ENCODE results near the gene ANKDD1A. TPM values are rescaled to one million over a fixed set of nuclear protein-coding genes. Genes with fewer than 3 reads are reported as not detected.

The ANKDD1A gene
- total RNA-seq, 1 donor from 2014 or later = 4.6 TPM

DNA sequence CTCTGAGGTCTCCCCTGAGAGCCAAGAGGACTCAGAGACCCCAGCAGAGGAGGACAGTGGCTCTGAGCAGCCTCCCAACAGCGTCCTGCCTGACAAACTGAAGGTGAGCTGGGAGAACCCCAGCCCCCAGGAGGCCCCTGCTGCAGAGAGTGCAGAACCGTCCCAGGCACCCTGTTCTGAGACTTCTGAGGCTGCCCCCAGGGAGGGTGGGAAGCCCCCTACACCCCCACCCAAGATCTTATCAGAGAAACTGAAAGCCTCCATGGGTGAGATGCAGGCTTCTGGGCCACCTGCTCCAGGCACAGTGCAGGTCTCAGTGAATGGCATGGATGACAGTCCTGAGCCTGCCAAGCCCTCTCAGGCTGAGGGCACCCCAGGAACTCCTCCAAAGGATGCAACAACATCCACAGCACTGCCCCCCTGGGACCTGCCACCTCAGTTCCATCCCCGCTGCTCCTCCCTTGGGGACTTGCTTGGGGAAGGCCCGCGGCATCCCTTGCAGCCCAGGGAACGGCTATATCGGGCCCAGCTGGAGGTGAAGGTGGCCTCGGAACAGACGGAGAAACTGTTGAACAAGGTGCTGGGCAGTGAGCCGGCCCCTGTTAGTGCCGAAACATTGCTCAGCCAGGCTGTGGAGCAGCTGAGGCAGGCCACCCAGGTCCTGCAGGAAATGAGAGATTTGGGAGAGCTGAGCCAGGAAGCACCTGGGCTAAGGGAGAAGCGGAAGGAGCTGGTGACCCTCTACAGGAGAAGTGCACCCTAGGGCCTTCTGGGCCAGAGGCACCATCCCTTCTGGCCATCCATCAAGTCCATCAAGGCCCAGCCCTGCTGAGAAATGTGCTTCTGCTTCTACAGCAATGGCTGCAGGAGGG lies 46.3 kb upstream of the ANKDD1A start:
- peaks cover 21% of the 10 kb centered on the region for H3K36me3 Mint-ChIP-seq (ENCODE audit: unreplicated experiment)
- no peaks in the 10 kb centered on the region for H3K9me3 Mint-ChIP-seq (ENCODE audit: unreplicated experiment)
- H3K27me3 Mint-ChIP-seq (ENCODE audit: unreplicated experiment) = no peaks in the 10 kb centered on the region
- no peak for DNase-seq (ENCODE audit: extremely low spot score, unreplicated experiment)
- H3K4me1 Mint-ChIP-seq (ENCODE audit: unreplicated experiment) = peaks cover 33% of the 10 kb centered on the region
- H3K27ac Mint-ChIP-seq (ENCODE audit: unreplicated experiment) = peak overlapping the region; percentile 79
- TF ChIP-seq, protein P1, sequence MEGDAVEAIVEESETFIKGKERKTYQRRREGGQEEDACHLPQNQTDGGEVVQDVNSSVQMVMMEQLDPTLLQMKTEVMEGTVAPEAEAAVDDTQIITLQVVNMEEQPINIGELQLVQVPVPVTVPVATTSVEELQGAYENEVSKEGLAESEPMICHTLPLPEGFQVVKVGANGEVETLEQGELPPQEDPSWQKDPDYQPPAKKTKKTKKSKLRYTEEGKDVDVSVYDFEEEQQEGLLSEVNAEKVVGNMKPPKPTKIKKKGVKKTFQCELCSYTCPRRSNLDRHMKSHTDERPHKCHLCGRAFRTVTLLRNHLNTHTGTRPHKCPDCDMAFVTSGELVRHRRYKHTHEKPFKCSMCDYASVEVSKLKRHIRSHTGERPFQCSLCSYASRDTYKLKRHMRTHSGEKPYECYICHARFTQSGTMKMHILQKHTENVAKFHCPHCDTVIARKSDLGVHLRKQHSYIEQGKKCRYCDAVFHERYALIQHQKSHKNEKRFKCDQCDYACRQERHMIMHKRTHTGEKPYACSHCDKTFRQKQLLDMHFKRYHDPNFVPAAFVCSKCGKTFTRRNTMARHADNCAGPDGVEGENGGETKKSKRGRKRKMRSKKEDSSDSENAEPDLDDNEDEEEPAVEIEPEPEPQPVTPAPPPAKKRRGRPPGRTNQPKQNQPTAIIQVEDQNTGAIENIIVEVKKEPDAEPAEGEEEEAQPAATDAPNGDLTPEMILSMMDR (IDR thresholded peaks at IDR 0.05) = no peak
- no peak overlapping the region for H3K4me3 Mint-ChIP-seq (ENCODE audit: unreplicated experiment)

DNA sequence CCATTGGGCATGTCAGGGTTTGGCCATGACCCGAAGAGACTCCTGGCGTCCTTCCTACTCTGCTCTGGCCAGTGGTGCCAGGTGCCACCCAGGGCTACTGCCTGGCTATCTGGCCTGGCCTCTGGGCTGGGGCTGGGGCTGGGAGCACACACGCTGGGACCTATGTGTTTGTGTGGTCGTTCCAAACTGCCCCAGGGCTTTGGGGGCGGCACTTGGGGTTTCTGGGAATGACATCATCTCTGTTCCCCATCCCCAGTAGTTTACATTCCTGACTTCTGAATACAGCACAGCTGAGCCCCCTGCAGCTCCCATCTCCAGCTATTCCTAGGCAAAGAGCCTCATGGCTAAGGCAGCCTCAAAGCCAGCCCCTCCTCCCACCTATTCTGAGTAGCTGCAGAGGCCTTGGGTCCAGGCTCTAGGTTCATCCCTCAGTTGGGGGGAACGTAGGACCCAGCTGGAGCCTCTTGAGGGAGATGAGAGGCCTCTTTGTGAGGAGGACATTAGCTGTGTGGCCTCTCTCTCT lies 45.6 kb upstream of the ANKDD1A start:
- peaks cover 33% of the 10 kb centered on the region for H3K4me1 Mint-ChIP-seq (ENCODE audit: unreplicated experiment)
- H3K4me3 Mint-ChIP-seq (ENCODE audit: unreplicated experiment) = no peak overlapping the region
- peak overlapping the region; percentile 79 for H3K27ac Mint-ChIP-seq (ENCODE audit: unreplicated experiment)
- peaks cover 21% of the 10 kb centered on the region for H3K36me3 Mint-ChIP-seq (ENCODE audit: unreplicated experiment)
- H3K9me3 Mint-ChIP-seq (ENCODE audit: unreplicated experiment) = no peaks in the 10 kb centered on the region
- no peak for DNase-seq (ENCODE audit: extremely low spot score, unreplicated experiment)
- TF ChIP-seq, protein P1 (IDR thresholded peaks at IDR 0.05) = no peak
- H3K27me3 Mint-ChIP-seq (ENCODE audit: unreplicated experiment) = no peaks in the 10 kb centered on the region

GRCh38 chr15:64869501-64869900 lies 42.2 kb upstream of the ANKDD1A start:
- TF ChIP-seq, protein P1 (IDR thresholded peaks at IDR 0.05) = no peak
- H3K4me1 Mint-ChIP-seq (ENCODE audit: unreplicated experiment) = peaks cover 37% of the 10 kb centered on the region
- H3K36me3 Mint-ChIP-seq (ENCODE audit: unreplicated experiment) = peaks cover 6% of the 10 kb centered on the region
- H3K27me3 Mint-ChIP-seq (ENCODE audit: unreplicated experiment) = no peaks in the 10 kb centered on the region
- no peak for DNase-seq (ENCODE audit: extremely low spot score, unreplicated experiment)
- H3K27ac Mint-ChIP-seq (ENCODE audit: unreplicated experiment) = no peak overlapping the region
- no peak overlapping the region for H3K4me3 Mint-ChIP-seq (ENCODE audit: unreplicated experiment)
- no peaks in the 10 kb centered on the region for H3K9me3 Mint-ChIP-seq (ENCODE audit: unreplicated experiment)

GRCh38 chr15:64870353-64870752 lies 41.3 kb upstream of the ANKDD1A start:
- H3K4me1 Mint-ChIP-seq (ENCODE audit: unreplicated experiment) = peaks cover 41% of the 10 kb centered on the region
- no peak overlapping the region for H3K4me3 Mint-ChIP-seq (ENCODE audit: unreplicated experiment)
- H3K9me3 Mint-ChIP-seq (ENCODE audit: unreplicated experiment) = no peaks in the 10 kb centered on the region
- peaks cover 6% of the 10 kb centered on the region for H3K36me3 Mint-ChIP-seq (ENCODE audit: unreplicated experiment)
- TF ChIP-seq, protein P1 (IDR thresholded peaks at IDR 0.05) = no peak
- DNase-seq (ENCODE audit: extremely low spot score, unreplicated experiment) = no peak
- H3K27me3 Mint-ChIP-seq (ENCODE audit: unreplicated experiment) = no peaks in the 10 kb centered on the region
- H3K27ac Mint-ChIP-seq (ENCODE audit: unreplicated experiment) = no peak overlapping the region

DNA sequence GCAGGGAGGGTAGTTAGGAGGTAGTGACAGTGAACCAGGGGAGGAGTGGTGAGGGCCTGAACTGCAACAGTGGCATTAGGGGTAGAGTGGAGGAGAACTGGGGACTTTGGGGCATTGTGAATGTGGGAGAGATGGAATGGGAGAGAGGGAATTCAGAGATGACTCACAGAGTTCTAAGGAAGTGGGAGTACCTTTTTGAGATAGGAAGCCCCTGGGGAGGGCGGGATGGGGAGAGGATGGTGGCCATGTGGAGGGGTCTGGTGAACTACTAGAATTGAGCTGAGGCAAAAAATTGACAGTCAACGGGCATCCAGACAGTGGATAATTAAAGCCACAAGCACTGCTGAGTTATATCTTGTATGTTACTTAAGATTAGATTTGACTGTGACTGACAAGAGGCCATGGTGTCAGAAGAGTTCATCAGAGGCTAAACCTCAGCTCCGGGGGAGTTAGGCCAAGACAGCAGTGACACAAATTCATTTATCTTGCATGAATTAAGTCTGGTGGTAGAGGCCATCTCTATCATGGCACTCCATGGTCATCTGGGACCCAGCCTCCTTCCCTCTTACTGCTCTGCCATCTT lies 36.0 kb upstream of the ANKDD1A start:
- H3K4me3 Mint-ChIP-seq (ENCODE audit: unreplicated experiment) = no peak overlapping the region
- H3K27ac Mint-ChIP-seq (ENCODE audit: unreplicated experiment) = no peak overlapping the region
- no peaks in the 10 kb centered on the region for H3K9me3 Mint-ChIP-seq (ENCODE audit: unreplicated experiment)
- no peaks in the 10 kb centered on the region for H3K27me3 Mint-ChIP-seq (ENCODE audit: unreplicated experiment)
- H3K4me1 Mint-ChIP-seq (ENCODE audit: unreplicated experiment) = peaks cover 41% of the 10 kb centered on the region
- H3K36me3 Mint-ChIP-seq (ENCODE audit: unreplicated experiment) = no peaks in the 10 kb centered on the region
- no peak for DNase-seq (ENCODE audit: extremely low spot score, unreplicated experiment)
- TF ChIP-seq, protein P1 (IDR thresholded peaks at IDR 0.05) = no peak

All from osteocyte (in vitro differentiated cells).